ENCODE measurements around the gene CARD10.
"Not testable (repeated sequence)": the region's sequence is repeated elsewhere in the genome, so short reads cannot be mapped to it uniquely, and the experiment has no call there.

The CARD10 gene

GRCh38 chr22:37484480-37485394 lies 34.5 kb downstream of the CARD10 start:
- DNase-seq, result no peak

DNA sequence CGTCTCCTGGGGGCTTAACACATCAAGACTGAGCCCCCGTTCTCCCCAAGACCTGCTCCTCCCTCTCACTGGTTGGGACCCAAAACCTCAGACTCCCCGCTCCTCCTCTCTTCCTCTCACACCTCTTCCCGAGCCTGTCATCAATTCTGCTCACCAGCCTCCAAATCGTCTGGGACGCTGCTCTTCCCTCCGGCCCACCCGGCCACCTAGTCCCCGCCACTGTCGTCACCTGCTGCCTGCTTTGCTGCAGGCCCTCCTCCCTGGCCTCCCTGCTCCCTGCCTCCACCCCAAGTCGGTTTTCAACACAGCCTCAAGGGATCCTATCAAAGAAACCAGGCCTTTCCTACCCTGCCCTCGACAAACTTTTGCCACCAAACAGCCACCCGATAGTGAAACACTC lies 36.2 kb downstream of the CARD10 start:
- no peak for DNase-seq

GRCh38 chr22:37482244-37482643 lies 37.0 kb downstream of the CARD10 start:
- no peak for DNase-seq

GRCh38 chr22:37481347-37481907 lies 37.8 kb downstream of the CARD10 start:
- DNase-seq, result no peak

DNA sequence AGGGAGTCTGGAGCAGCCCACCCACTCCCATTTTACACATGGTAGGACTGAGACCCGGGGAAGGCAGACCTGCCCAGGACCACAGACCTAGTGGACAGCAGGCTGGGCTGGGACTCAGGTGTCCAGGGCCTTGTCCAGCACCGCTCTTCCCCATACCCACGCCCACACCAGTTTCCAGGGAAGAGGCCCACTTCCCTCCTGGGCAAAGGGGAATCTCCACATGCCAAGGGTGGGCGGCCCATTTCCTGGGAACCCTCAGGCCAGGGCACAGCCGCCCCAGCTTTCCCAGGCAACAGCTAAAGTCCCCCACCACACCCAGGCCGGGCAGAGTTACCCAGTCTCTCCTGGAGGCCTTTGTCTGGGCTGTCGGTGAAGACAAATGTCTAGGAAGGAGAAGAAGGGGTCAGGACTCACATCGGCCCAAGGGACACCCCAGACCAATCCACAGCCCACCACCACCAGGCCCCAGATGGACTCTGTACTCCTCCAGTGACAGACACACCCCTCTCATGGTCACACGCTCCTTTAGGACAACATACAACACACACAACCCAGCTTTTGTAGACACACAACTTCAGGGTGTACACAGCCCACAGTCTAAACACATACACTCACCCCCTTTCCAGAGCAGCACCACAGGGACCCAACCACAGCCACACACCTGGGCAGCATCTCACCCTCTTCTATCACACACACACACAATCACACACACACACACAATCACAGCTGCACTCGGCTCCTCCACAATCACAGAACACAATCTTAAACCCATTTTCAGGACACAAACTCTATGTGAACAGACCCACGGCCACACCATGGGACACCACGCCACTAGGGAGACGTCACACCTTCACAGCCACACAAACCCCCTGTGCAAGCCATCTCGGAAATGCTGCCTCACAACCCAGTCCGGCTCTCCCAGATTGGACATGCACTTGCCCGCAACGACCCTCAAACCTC lies 38.5 kb downstream of the CARD10 start:
- no peak for DNase-seq

DNA sequence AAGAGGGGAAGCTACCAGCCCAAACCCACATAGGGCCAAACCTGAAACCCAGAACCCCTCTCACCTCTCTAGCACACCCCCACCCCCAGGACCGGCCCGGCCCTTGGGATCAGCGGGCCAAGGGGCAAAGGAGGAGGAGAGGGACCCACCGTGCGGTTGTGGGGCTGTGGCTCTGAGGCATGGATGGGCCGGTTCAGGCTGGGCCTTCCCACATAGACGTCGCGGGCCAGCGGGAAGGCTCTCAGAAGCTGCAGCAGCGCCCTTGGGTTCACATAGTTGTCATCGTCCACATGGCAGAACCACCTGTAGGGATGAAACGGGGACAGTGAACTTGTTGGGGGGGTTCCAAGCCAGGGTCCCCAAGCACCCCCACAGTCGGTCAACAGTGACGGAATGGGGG lies 40.0 kb downstream of the CARD10 start:
- DNase-seq, result no peak

DNA sequence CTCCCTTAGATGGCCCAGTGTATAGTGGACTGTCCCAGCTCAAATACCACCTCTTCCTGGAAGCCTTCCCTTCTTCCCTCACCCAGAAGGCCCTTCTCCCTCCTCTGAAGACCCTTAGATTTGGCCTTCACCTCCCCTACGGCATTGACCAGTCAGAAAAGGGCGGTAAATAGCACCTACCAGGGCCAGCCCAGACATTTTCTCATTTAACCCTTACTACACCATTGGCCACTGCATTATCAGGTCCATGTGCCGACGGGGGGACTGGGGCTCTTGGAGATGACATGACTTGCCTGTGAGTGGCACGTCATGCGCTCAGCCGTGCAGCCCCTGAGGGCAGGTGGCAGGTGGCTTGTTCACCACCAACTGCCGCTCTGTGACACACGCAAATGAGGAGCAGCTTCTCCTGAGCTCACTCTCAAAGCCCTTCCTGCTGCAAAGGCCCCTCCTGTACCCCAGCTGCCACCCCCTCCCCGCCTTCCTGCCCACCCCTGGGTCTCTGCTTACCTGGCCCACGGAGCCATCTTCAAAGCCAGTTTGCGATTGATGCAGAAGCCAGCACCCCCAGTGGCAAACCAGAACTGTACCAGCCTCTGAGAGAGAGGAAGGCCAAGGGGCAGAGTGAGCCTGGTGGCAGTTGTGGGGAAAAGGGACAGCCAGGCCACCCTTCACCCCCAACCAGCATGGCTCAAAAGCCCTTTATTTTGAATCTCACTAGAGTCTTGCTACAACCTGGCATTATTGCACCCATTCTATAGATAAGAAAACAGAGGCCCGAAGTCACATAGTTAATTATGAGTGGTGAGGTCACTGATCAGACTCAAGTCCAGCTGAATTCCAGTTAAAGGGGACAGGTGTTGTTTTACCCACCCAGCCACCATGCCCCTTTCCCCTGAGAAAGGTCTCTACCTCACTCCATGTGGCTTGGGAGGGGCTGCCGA lies 42.6 kb downstream of the CARD10 start:
- no peak for DNase-seq

DNA sequence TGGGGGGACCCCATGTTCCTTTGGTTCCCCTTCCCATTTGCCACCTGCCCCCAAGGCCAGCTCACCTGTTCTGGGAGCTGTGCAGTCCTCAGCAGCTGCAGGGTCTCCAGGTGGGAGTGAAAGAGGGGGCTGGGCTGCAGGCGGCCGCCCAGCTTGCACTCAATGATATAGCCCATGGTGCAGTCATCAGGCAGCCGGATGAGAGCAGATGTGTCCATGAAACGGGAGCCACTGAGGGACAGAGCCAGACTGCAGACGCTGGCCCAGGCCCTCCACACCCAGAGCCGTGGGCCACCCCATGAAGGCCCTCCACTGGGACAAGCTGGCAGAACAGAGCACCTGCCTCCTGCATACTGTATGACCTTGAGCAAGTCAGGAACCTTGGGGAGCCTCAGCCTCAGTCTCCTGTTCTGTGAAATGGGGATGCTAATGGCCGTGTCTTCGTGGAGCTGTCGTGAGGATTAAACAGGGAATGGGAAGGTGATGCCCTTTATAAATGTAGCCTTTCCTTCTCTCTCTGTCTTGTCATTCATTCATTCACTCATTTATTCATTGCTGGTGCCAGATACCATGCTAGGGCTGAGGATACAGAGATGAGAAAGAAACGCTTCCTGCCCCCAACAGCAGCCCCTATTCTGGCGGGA lies 44.6 kb downstream of the CARD10 start:
- DNase-seq, result no peak

DNA sequence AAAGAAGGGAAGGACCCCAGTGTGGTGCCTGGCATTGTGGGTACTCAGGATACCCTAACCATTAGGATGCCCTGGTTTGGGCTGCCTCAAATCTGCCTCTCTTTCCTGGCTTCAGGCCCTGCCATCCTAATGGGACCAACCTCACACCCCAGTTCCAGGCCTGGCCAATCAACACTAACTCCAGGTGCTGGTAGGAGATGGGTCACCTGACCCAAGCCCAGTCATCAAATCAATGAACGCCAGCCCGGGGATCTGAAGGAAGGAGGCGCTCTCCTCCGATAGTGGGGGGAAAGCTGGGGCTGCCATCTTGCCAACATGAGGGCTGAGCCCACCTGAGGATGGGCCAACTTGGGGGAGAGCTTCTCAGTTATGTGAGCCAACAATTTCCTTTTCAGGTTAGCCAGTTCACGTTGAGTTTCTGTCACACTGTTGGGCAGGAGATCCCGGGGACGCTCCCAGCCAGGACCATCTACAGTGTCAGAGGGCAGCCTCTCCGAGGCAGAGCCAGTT lies 45.7 kb downstream of the CARD10 start:
- no peak for DNase-seq

DNA sequence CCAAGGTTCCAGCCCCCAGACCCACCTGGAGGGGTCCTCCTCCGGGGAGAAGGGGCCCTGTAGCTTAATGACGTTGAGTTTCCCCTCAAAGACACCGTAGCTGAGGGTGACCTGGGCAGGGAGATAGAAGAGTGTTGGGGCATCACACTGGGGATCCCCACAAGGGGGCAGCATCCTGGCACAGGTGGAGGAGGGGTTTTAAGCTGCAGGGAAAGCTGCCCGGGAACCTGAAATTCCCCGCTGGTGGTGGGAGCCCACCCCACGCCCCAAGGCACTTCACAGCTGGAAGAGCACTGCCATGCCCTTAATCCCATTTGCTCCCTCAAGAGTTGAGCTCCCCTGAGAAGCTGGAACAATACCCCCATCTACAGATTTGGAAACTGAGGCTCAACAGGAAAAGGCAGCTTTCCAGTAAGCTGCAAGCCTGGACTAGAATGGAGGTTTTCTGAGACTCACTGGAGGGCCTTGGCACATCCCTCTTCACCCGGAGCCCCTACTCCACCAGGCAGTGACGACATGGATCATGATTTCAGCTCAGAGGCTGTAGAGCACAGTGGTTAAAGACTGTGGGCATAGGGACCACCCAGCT lies 46.7 kb downstream of the CARD10 start:
- DNase-seq, result peak; percentile 11

DNA sequence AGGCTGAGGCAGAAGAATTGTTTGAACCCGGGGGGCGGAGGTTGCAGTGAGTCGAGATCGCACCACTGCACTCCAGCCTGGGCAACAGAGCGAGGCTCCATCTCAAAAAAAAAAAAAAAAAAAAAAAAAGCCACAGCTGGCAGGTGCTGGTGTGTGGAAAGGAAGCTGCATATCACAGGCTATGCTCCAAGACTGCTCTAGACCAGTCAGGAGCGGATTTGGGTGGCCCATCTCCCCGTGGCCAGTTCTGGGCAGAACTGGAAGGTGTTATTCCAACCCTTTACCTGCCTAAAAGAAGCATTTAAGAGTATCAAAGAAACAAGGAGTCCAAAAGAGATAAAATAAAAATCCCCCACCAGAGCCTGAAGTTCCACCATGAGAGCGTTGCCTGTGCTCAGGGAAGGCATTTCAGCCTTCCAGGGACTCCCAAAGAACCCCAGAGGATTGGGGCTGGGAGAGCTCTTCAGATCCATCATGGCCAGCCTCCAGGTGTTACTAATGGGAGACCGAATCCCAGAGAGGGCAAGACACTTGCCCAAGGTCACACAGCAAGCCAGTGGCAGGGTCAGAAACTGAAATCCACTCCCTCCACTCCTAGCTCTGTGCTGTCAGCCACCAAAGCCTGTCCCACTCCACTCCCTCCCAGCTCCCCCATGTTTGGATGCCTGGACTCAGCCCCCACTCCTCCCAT lies 47.3 kb downstream of the CARD10 start:
- no peak for DNase-seq

DNA sequence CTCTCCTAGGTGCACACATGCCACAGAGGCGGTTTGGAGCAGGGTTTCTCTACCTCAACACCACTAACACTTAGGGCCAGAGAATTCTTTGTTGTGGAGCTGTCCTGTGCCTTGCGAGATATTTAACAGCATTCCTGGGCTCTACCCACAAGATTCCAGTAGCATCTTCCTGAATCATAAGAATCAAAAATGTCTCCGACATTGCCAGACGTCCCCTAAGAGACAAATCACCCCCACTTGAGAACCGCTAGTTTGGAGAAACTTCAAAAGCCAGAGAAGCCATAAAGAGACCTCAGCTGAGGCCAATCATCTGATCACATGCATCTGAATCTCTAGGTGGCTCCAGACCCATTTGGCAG lies 49.1 kb downstream of the CARD10 start:
- no peak for DNase-seq

DNA sequence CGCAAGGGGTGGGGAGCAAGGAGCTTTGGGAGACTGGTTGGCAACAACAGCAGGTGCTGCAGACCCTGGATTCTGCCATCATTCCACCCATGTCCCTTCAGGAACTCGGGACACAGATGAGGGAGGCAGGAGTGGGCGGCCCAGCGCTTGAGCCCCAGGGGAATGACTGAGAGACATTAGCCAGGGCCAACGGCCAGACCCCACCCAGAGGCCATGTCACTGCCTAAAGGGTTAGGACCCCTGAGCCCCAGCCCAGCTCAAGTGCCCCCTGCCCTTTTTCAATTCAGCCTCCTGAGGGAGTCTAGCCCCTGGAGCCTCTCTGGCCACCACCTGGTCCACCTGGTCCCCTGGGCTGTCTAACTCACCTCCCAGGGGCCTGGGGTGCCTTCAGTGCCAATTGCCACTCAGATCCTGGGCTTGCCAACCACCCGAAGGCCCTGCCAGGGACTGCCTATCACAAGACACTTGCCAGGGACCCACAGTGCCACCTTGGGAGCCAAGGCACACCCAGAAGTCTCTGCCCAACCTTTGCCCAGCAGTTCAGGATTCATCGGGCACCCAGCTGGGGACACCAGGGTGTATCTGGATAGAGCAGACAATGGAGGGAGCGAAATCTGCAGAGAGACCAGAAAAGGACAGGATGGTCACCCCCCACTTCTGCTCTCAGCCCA lies 49.7 kb downstream of the CARD10 start:
- DNase-seq, result no peak

DNA sequence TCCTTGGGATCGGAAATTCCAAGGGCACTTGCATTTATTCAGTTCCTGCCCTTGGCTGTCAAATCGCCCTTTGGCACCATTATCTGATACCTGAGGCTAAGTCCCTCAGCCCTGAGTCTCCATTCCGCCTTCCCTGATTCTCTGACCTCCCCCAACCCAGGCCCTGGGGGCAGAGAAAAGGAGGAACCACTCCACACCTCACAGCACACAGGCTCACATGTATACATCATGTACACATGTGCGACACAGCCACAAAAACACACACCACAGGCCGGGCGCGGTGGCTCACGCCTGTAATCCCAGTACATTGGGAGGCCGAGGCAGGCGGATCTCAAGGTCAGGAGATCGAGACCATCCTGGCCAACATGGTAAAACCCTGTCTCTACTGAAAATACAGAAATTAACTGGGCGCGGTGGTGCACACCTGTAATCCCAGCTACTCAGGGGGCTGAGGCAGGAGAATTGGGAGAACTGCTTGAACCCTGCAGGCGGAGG lies 51.0 kb downstream of the CARD10 start:
- DNase-seq, result not testable (repeated sequence)

DNA sequence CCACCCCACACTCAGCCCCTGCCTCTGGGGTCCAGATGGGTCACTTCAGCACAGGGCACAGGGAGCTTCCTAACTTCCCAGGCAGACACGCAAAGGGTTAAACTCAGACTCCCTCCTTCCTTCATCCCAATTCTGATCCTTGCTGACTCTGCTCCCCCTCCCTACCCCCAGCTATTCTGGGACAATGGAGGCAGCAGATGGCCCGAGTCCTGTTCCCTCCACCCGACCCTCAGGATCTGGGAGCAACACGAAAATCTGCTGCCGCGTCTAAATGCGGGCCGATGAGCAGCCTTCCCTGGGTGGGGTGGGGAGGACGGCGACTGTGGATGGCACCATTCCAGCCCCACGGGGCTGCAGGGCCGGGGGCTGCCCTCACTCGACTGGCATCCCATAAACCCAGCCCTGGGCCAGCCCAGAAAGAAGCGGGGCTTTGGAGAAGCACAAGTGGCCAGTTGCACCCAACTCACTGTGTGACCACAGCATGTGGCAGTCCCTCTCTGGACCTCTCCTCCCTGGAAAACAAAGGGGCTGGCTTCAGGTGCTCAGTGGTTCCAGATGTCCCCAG lies 51.7 kb downstream of the CARD10 start:
- no peak for DNase-seq

- DNase-seq, result no peak
These were observed 55.0 kb downstream of the CARD10 start for GRCh38 chr22:37464181-37464580.

DNA sequence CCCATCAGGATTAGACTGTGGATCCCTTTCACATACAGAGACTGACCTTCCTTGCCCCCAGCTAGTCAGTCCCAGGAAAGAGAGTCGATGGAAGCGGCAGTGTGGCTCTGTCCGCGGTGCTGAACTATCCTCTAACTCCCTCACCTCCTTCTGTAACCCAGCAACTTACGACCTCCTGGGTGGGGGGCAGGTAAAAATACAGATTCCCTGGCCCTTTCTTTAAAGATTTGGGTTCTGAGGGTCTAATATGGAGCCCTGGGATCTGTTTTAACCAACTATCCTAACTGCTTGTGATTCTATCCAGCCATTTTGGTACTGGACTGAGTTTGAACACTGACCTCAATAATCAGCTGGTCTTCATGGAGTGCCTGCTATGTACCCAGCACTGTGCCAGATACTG lies 56.2 kb downstream of the CARD10 start:
- no peak for DNase-seq

DNA sequence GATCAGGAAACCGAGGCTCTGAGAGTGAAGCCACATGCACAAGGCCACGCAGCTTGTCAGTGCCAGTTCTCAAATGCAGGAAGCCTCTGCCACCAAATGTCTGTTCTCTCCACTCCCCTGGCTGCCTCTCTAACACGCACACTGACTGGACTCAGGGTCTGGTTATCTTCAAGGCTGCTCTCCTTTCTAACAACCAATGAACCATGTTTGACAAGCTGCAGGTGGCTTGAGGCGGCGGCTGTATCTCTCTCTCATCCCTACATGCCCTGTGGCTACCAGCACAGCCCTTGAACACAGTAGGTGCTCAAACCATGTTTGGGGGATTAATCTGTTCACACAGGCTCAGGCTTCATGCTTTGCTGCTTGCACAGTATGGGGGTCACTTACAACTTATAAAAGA lies 56.8 kb downstream of the CARD10 start:
- DNase-seq, result no peak

- DNase-seq, result no peak
These were observed 57.3 kb downstream of the CARD10 start for GRCh38 chr22:37461961-37462360.
